HEK293 (cell line): ENCODE data around the gene MFSD6L.

ENCODE experiments used
- OSR2 ChIP-seq: fragments of 450-650 bp; formaldehyde crosslinking; IDR thresholded peaks from 2 replicates; pipeline ENCODE4 v1.5.1; 2016; ENCODE audit warnings: missing biosample characterization, missing genetic modification characterization
- ZBTB1 ChIP-seq: fragments of 450-650 bp; formaldehyde crosslinking; IDR thresholded peaks from 2 replicates; pipeline ENCODE4 v1.5.1; 2016; ENCODE audit warnings: missing biosample characterization, missing genetic modification characterization
- ZNF416 ChIP-seq: fragments of 450-650 bp; formaldehyde crosslinking; IDR thresholded peaks from 2 replicates; pipeline ENCODE4 v1.5.1; 2016; ENCODE audit warnings: missing biosample characterization, missing genetic modification characterization
- TF ChIP-seq, protein P1 (sequence below): fragments of 450-650 bp; formaldehyde crosslinking; IDR thresholded peaks from 2 replicates; pipeline ENCODE4 v1.5.1; 2016; ENCODE audit warnings: missing biosample characterization, missing genetic modification characterization

DNA sequence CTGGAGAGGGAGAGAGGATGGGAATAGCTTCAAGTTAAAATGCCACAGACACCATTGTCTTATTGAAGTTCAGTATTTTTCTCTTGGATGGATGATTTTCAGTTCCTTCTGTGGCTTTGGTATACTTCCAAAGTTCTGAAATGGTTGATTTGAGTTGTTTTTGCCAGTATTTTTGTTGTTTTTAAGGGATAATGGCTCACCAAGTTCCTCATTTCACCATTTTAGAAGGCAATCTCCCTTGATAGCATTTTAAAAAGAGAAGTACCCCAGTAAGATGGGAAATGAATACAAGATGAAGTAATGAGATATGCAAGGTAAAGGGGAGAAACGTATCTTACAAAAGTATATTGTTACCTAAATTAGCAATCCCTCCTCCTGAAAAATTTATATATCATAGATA, 22.3 kb downstream of the MFSD6L start:
- TF ChIP-seq, protein P1, sequence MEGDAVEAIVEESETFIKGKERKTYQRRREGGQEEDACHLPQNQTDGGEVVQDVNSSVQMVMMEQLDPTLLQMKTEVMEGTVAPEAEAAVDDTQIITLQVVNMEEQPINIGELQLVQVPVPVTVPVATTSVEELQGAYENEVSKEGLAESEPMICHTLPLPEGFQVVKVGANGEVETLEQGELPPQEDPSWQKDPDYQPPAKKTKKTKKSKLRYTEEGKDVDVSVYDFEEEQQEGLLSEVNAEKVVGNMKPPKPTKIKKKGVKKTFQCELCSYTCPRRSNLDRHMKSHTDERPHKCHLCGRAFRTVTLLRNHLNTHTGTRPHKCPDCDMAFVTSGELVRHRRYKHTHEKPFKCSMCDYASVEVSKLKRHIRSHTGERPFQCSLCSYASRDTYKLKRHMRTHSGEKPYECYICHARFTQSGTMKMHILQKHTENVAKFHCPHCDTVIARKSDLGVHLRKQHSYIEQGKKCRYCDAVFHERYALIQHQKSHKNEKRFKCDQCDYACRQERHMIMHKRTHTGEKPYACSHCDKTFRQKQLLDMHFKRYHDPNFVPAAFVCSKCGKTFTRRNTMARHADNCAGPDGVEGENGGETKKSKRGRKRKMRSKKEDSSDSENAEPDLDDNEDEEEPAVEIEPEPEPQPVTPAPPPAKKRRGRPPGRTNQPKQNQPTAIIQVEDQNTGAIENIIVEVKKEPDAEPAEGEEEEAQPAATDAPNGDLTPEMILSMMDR (tag by site-specific recombination): no peak
- TF ChIP-seq ZBTB1 (tag by site-specific recombination) (no peak), OSR2 (tag by site-specific recombination) (no peak), ZNF416 (tag by site-specific recombination) (no peak)
